OCI-LY1 (cell line): ENCODE results near the gene CFAP251.

Source experiments
- EZH2 ChIP-seq: fragments of 200-600 bp; sonication (generic), shearing (Covaris generic); IDR thresholded peaks from 2 replicates; pipeline ENCODE4 v1.8.0; 2017; ENCODE audit warnings: borderline replicate concordance, mixed run types, mild to moderate bottlenecking, antibody characterized with exemption, low read length, moderate library complexity, mixed read lengths
- TF ChIP-seq, protein P1 (sequence below): fragments of 200-600 bp; sonication (generic), shearing (Covaris generic); IDR thresholded peaks from 2 replicates; pipeline ENCODE4 v1.5.1; 2017; ENCODE audit warnings: mild to moderate bottlenecking, antibody characterized with exemption, low read length, moderate library complexity, mixed read lengths

DNA sequence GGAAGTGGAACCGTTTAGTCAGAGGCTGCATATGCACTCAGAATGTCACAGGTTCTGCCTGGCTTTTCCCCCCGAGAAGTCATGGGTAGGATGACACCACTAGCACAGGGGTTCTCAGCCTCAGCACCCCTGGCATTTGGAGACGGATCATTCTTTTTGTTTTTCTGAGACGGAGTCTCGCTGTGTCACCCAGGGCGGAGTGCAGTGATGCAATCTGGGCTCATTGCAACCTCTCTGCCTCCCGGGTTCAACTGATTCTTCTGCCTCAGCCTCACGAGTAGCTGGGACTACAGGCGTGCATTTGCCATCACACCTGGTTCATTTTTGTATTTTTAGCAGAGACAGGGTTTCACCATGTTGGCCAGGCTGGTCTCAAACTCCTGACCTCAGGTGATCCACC, 131.4 kb downstream of the CFAP251 start:
- no peak for TF ChIP-seq EZH2
- TF ChIP-seq, protein P1, sequence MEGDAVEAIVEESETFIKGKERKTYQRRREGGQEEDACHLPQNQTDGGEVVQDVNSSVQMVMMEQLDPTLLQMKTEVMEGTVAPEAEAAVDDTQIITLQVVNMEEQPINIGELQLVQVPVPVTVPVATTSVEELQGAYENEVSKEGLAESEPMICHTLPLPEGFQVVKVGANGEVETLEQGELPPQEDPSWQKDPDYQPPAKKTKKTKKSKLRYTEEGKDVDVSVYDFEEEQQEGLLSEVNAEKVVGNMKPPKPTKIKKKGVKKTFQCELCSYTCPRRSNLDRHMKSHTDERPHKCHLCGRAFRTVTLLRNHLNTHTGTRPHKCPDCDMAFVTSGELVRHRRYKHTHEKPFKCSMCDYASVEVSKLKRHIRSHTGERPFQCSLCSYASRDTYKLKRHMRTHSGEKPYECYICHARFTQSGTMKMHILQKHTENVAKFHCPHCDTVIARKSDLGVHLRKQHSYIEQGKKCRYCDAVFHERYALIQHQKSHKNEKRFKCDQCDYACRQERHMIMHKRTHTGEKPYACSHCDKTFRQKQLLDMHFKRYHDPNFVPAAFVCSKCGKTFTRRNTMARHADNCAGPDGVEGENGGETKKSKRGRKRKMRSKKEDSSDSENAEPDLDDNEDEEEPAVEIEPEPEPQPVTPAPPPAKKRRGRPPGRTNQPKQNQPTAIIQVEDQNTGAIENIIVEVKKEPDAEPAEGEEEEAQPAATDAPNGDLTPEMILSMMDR, result no peak
